Measurements from ENCODE around the gene TLE4.
"Not testable (repeated sequence)": the region's sequence is repeated elsewhere in the genome, so short reads cannot be mapped to it uniquely, and the experiment has no call there.

The TLE4 gene

GRCh38 chr9:79652598-79652997, 80.8 kb downstream of the TLE4 start:
- H3K4me2 ChIP-seq (ENCODE audit: low read depth, low read length, poor library complexity, severe bottlenecking), result no peak overlapping the region
- no peaks in the 10 kb centered on the region for H4K20me1 ChIP-seq (ENCODE audit: low read depth, low read length)
- H3K36me3 ChIP-seq (ENCODE audit: low read length), result no peaks in the 10 kb centered on the region
- H2AFZ ChIP-seq (ENCODE audit: low read depth, low read length, severe bottlenecking), result no peak overlapping the region
- no peaks in the 10 kb centered on the region for H3F3A ChIP-seq (ENCODE audit: insufficient read depth)
- no peak overlapping the region for H3K27ac ChIP-seq (ENCODE audit: low read depth, low read length)
- H3K9me3 ChIP-seq (ENCODE audit: insufficient read depth, low read length), result no peaks in the 10 kb centered on the region
- no peak overlapping the region for H3K4me3 ChIP-seq (ENCODE audit: insufficient read depth, low read length, poor library complexity, severe bottlenecking)
- H3K9ac ChIP-seq (ENCODE audit: low read length), result no peak overlapping the region
- H3K79me2 ChIP-seq (ENCODE audit: insufficient read depth, low read length), result no peaks in the 10 kb centered on the region
- no peaks in the 10 kb centered on the region for H3K9me2 ChIP-seq (replicated peaks; ENCODE audit: insufficient read depth, low read length)
- no peaks in the 10 kb centered on the region for H3K27me3 ChIP-seq (ENCODE audit: low read length)
- no peak for TF ChIP-seq CTCF (IDR thresholded peaks at IDR 0.05; ENCODE audit: insufficient read depth, low read length, poor library complexity, severe bottlenecking)
- no peak for TF ChIP-seq EZH2phosphoT487 (conservative IDR thresholded peaks at IDR 0.05; ENCODE audit: low read length)

- not testable (repeated sequence) for H4K20me1 ChIP-seq (ENCODE audit: low read depth, low read length); H3F3A ChIP-seq (ENCODE audit: insufficient read depth); H3K27me3 ChIP-seq (ENCODE audit: low read length); H2AFZ ChIP-seq (ENCODE audit: low read depth, low read length, severe bottlenecking); H3K4me3 ChIP-seq (ENCODE audit: insufficient read depth, low read length, poor library complexity, severe bottlenecking); H3K4me2 ChIP-seq (ENCODE audit: low read depth, low read length, poor library complexity, severe bottlenecking); H3K9me2 ChIP-seq (replicated peaks; ENCODE audit: insufficient read depth, low read length); H3K79me2 ChIP-seq (ENCODE audit: insufficient read depth, low read length); H3K36me3 ChIP-seq (ENCODE audit: low read length); H3K9ac ChIP-seq (ENCODE audit: low read length); H3K9me3 ChIP-seq (ENCODE audit: insufficient read depth, low read length); H3K27ac ChIP-seq (ENCODE audit: low read depth, low read length)
Measured at GRCh38 chr9:79654591-79655382, 83.0 kb downstream of the TLE4 start.

GRCh38 chr9:79655551-79655950, 83.8 kb downstream of the TLE4 start:
- Histone ChIP-seq H3K9me2 (replicated peaks; ENCODE audit: insufficient read depth, low read length) (no peaks in the 10 kb centered on the region), H3K4me2 (ENCODE audit: low read depth, low read length, poor library complexity, severe bottlenecking) (no peak overlapping the region), H3F3A (ENCODE audit: insufficient read depth) (no peaks in the 10 kb centered on the region), H3K27me3 (ENCODE audit: low read length) (no peaks in the 10 kb centered on the region), H3K4me3 (ENCODE audit: insufficient read depth, low read length, poor library complexity, severe bottlenecking) (no peak overlapping the region), H2AFZ (ENCODE audit: low read depth, low read length, severe bottlenecking) (no peak overlapping the region), H3K36me3 (ENCODE audit: low read length) (no peaks in the 10 kb centered on the region), H3K9me3 (ENCODE audit: insufficient read depth, low read length) (no peaks in the 10 kb centered on the region), H3K27ac (ENCODE audit: low read depth, low read length) (no peak overlapping the region), H4K20me1 (ENCODE audit: low read depth, low read length) (no peaks in the 10 kb centered on the region), H3K9ac (ENCODE audit: low read length) (no peak overlapping the region), H3K79me2 (ENCODE audit: insufficient read depth, low read length) (no peaks in the 10 kb centered on the region)
- no peak for TF ChIP-seq EZH2phosphoT487 (conservative IDR thresholded peaks at IDR 0.05; ENCODE audit: low read length)
- no peak for TF ChIP-seq CTCF (IDR thresholded peaks at IDR 0.05; ENCODE audit: insufficient read depth, low read length, poor library complexity, severe bottlenecking)

- H2AFZ ChIP-seq (ENCODE audit: low read depth, low read length, severe bottlenecking), result no peak overlapping the region
- H3K4me2 ChIP-seq (ENCODE audit: low read depth, low read length, poor library complexity, severe bottlenecking), result no peak overlapping the region
- no peaks in the 10 kb centered on the region for H4K20me1 ChIP-seq (ENCODE audit: low read depth, low read length)
- no peaks in the 10 kb centered on the region for H3K9me3 ChIP-seq (ENCODE audit: insufficient read depth, low read length)
- no peaks in the 10 kb centered on the region for H3K36me3 ChIP-seq (ENCODE audit: low read length)
- no peak overlapping the region for H3K9ac ChIP-seq (ENCODE audit: low read length)
- no peak overlapping the region for H3K4me3 ChIP-seq (ENCODE audit: insufficient read depth, low read length, poor library complexity, severe bottlenecking)
- H3K27ac ChIP-seq (ENCODE audit: low read depth, low read length), result no peak overlapping the region
- no peaks in the 10 kb centered on the region for H3K79me2 ChIP-seq (ENCODE audit: insufficient read depth, low read length)
- no peaks in the 10 kb centered on the region for H3K9me2 ChIP-seq (replicated peaks; ENCODE audit: insufficient read depth, low read length)
- TF ChIP-seq CTCF (IDR thresholded peaks at IDR 0.05; ENCODE audit: insufficient read depth, low read length, poor library complexity, severe bottlenecking) (no peak), EZH2phosphoT487 (conservative IDR thresholded peaks at IDR 0.05; ENCODE audit: low read length) (no peak)
- H3F3A ChIP-seq (ENCODE audit: insufficient read depth), result no peaks in the 10 kb centered on the region
- H3K27me3 ChIP-seq (ENCODE audit: low read length), result no peaks in the 10 kb centered on the region
Measured at GRCh38 chr9:79656169-79656568, 84.4 kb downstream of the TLE4 start.

All from SU-DHL-6 (cell line).